Measurements from ENCODE around the gene SLC12A6.
A peak's percentile ranks its signal among the peaks of the same experiment; 100 is the strongest.

Gene SLC12A6

DNA sequence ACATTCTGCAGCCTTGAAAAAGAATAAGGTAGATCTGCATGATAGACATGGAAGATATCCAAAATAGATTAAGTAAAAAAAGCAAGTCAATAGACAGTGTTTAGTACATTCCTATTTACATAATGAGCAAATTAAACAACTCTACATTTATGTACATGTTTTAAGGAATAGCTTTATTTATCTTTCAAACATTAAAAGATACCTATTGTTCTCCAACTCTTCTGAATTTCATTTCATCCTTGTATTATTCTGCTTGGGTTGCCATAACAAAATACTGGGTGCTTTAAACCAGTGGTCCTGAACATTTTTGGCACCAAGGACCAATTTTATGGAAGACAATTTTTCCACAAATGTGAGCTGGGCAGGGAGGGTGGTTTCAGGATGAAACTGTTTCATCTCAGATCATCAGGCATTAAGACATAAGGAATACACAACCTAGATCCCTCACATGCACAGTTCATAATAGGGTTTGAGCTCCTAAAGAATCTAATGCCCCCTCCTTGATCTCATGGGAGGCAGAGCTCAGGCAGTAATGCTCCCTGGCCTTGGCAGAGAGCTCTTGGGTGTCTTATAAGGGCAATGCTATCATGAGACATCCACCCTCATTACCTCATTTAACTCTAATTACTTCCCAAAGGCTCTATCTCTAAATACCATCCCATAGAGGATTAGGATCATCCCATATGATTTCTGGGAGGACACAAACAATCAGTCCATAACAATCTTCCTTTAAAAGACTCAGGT, 120.9 kb downstream of the SLC12A6 start:
- Histone ChIP-seq H4K20me1 (ENCODE audit: insufficient read depth, low read length, poor library complexity, severe bottlenecking) (no peaks in the 10 kb centered on the region), H2AFZ (ENCODE audit: low read length) (no peak overlapping the region), H3K9ac (ENCODE audit: low read depth, low read length, poor library complexity, severe bottlenecking) (no peak overlapping the region), H3K36me3 (ENCODE audit: insufficient read depth, low read length) (no peaks in the 10 kb centered on the region), H3F3A (ENCODE audit: low read depth) (no peaks in the 10 kb centered on the region), H3K9me2 (replicated peaks; ENCODE audit: low read depth, low read length) (no peaks in the 10 kb centered on the region), H3K4me1 (ENCODE audit: insufficient read depth, low read length, poor library complexity, severe bottlenecking) (peaks cover 10% of the 10 kb centered on the region), H3K4me3 (ENCODE audit: low read length, poor library complexity, severe bottlenecking) (no peak overlapping the region), H3K79me2 (ENCODE audit: insufficient read depth, low read length) (no peaks in the 10 kb centered on the region), H3K4me2 (ENCODE audit: low read depth, low read length, poor library complexity, severe bottlenecking) (no peak overlapping the region), H3K9me3 (ENCODE audit: insufficient read depth, low read depth, low read length) (no peaks in the 10 kb centered on the region), H3K27me3 (ENCODE audit: insufficient read depth, low read length, poor library complexity, severe bottlenecking) (no peaks in the 10 kb centered on the region)
- TF ChIP-seq EZH2phosphoT487 (IDR thresholded peaks at IDR 0.05; ENCODE audit: borderline replicate concordance): no peak
- TF ChIP-seq, protein P1, sequence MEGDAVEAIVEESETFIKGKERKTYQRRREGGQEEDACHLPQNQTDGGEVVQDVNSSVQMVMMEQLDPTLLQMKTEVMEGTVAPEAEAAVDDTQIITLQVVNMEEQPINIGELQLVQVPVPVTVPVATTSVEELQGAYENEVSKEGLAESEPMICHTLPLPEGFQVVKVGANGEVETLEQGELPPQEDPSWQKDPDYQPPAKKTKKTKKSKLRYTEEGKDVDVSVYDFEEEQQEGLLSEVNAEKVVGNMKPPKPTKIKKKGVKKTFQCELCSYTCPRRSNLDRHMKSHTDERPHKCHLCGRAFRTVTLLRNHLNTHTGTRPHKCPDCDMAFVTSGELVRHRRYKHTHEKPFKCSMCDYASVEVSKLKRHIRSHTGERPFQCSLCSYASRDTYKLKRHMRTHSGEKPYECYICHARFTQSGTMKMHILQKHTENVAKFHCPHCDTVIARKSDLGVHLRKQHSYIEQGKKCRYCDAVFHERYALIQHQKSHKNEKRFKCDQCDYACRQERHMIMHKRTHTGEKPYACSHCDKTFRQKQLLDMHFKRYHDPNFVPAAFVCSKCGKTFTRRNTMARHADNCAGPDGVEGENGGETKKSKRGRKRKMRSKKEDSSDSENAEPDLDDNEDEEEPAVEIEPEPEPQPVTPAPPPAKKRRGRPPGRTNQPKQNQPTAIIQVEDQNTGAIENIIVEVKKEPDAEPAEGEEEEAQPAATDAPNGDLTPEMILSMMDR (conservative IDR thresholded peaks at IDR 0.05; ENCODE audit: low read length): no peak

DNA sequence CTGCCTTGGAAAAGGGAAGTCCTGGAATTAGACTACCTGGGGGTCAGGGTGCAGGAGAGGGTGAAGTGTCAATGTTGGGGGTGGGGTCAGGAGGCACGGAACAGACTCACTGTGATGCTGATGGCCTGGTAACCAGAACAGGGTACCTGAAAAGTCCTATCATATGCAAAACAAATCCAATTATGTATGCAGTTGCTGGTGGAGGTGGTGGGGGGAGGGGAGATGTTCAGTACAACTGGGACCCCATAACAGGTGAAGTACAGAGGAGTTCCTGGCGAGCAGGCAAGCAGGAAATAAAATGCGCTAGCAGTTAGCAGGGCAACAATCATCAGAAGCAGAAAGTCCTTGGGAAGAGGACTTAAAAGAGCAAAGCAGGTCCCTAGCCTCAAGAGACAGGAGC, 123.4 kb downstream of the SLC12A6 start:
- H3K9me3 ChIP-seq (ENCODE audit: insufficient read depth, low read depth, low read length): no peaks in the 10 kb centered on the region
- peak overlapping the region; percentile 66 for H2AFZ ChIP-seq (ENCODE audit: low read length)
- H3K4me3 ChIP-seq (ENCODE audit: low read length, poor library complexity, severe bottlenecking): no peak overlapping the region
- H3K9ac ChIP-seq (ENCODE audit: low read depth, low read length, poor library complexity, severe bottlenecking): no peak overlapping the region
- H3K4me2 ChIP-seq (ENCODE audit: low read depth, low read length, poor library complexity, severe bottlenecking): peak overlapping the region; percentile 9
- no peak for TF ChIP-seq EZH2phosphoT487 (IDR thresholded peaks at IDR 0.05; ENCODE audit: borderline replicate concordance)
- TF ChIP-seq, protein P1 (conservative IDR thresholded peaks at IDR 0.05; ENCODE audit: low read length): no peak
- H3K27me3 ChIP-seq (ENCODE audit: insufficient read depth, low read length, poor library complexity, severe bottlenecking): no peaks in the 10 kb centered on the region
- H3K9me2 ChIP-seq (replicated peaks; ENCODE audit: low read depth, low read length): no peaks in the 10 kb centered on the region
- H3K36me3 ChIP-seq (ENCODE audit: insufficient read depth, low read length): no peaks in the 10 kb centered on the region
- H3K79me2 ChIP-seq (ENCODE audit: insufficient read depth, low read length): peaks cover 4% of the 10 kb centered on the region
- H3K4me1 ChIP-seq (ENCODE audit: insufficient read depth, low read length, poor library complexity, severe bottlenecking): peaks cover 13% of the 10 kb centered on the region
- H4K20me1 ChIP-seq (ENCODE audit: insufficient read depth, low read length, poor library complexity, severe bottlenecking): peaks cover 3% of the 10 kb centered on the region
- no peaks in the 10 kb centered on the region for H3F3A ChIP-seq (ENCODE audit: low read depth)

DNA sequence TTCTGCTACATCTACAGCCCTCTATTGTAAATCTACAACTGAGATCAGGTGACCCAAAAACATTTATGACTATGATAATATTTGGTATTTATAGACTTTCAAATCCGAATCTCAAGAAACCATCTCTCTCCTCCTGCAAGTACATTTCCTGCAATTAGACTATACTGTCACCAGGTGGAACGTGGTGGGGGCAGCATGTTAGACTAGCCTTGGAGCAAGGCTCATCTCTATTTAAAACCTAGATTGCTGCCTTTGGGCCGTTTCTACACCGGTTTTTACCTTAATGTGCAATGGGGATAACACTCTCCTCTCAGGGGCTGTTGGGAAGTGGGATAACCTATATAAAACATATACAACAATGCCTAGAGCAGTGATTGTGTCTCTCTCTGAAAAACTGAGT, 123.9 kb downstream of the SLC12A6 start:
- Histone ChIP-seq H3K9me3 (ENCODE audit: insufficient read depth, low read depth, low read length) (no peaks in the 10 kb centered on the region), H3K9ac (ENCODE audit: low read depth, low read length, poor library complexity, severe bottlenecking) (no peak overlapping the region), H3K9me2 (replicated peaks; ENCODE audit: low read depth, low read length) (no peaks in the 10 kb centered on the region), H3K27me3 (ENCODE audit: insufficient read depth, low read length, poor library complexity, severe bottlenecking) (no peaks in the 10 kb centered on the region), H3K4me2 (ENCODE audit: low read depth, low read length, poor library complexity, severe bottlenecking) (peak overlapping the region; percentile 9), H4K20me1 (ENCODE audit: insufficient read depth, low read length, poor library complexity, severe bottlenecking) (peaks cover 7% of the 10 kb centered on the region), H3K36me3 (ENCODE audit: insufficient read depth, low read length) (no peaks in the 10 kb centered on the region), H3K4me1 (ENCODE audit: insufficient read depth, low read length, poor library complexity, severe bottlenecking) (peaks cover 17% of the 10 kb centered on the region), H3K4me3 (ENCODE audit: low read length, poor library complexity, severe bottlenecking) (no peak overlapping the region), H3F3A (ENCODE audit: low read depth) (no peaks in the 10 kb centered on the region), H2AFZ (ENCODE audit: low read length) (peak overlapping the region; percentile 66; the same call in 1 of the 2 replicates), H3K79me2 (ENCODE audit: insufficient read depth, low read length) (peaks cover 8% of the 10 kb centered on the region)
- TF ChIP-seq, protein P1 (conservative IDR thresholded peaks at IDR 0.05; ENCODE audit: low read length): peak; percentile 37
- TF ChIP-seq EZH2phosphoT487 (IDR thresholded peaks at IDR 0.05; ENCODE audit: borderline replicate concordance): no peak
